Panc1 (cell line): ENCODE results near the gene CPLANE1.

ENCODE experiments used
- CTCF ChIP-seq: fragments of 450-650 bp; IDR thresholded peaks from 2 replicates; pipeline ENCODE4 v1.5.1; 2017; ENCODE audit warnings: mild to moderate bottlenecking
- POLR2AphosphoS5 ChIP-seq: IDR thresholded peaks from 2 replicates; pipeline ENCODE4 v1.6.1; 2012; ENCODE audit warnings: mild to moderate bottlenecking, low read depth, low read length, moderate library complexity
- REST ChIP-seq, 2 experiments: IDR thresholded peaks; 2 replicates each; pipeline ENCODE4 v1.6.1; 2011 to 2012; ENCODE audit warnings: low read depth in 2 of 2, control low read depth in 1 of 2, low read length in 1 of 2, mild to moderate bottlenecking in 1 of 2, moderate library complexity in 1 of 2; ENCODE audit not compliant: insufficient read depth in 1 of 2
- TCF7L2 ChIP-seq: IDR thresholded peaks from 2 replicates; pipeline ENCODE4 v1.6.1; 2011; ENCODE audit warnings: mild to moderate bottlenecking, low read depth, low read length, inconsistent platforms

- TF ChIP-seq POLR2AphosphoS5, result no peak
- no peak for TF ChIP-seq CTCF
- TF ChIP-seq TCF7L2, result no peak
- TF ChIP-seq REST (IDR thresholded peaks at IDR 0.05; ENCODE audit: insufficient read depth in 1 of 2, low read depth in 2 of 2, low read length in 1 of 2), result no peak
These were observed 14.9 kb downstream of the CPLANE1 start for GRCh38 chr5:37234288-37234687.
